Measurements from ENCODE around the gene MEIS2.

DNA sequence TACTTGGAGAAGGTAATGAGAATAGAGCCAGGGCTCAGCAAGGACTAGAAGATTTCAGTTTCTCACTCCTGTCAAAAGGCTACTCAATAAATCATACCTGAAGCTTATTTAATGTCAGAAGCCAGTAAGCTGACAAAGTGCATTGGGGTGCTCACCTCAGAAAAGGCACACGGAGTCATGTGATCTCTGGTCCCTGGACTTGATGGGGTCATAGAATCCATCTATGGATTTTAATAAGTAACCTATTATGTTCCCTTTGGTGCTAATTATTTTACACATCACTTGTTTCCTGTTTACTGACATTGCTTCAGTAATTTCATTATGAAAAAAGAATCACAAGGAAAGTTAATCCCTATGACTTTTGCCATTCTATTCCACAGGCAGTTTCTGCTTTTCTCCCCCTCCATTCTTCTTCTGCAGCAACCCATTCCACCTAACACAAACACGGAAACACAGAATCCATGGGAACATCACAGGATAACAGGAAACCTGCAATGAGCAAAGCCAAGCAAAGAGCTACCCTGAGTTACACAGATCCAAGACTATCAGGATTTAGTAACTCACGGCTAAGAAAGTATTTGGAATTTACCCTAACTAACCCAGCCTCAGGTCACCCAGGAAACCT, 159.6 kb downstream of the MEIS2 start:
- TF ChIP-seq, protein P1, sequence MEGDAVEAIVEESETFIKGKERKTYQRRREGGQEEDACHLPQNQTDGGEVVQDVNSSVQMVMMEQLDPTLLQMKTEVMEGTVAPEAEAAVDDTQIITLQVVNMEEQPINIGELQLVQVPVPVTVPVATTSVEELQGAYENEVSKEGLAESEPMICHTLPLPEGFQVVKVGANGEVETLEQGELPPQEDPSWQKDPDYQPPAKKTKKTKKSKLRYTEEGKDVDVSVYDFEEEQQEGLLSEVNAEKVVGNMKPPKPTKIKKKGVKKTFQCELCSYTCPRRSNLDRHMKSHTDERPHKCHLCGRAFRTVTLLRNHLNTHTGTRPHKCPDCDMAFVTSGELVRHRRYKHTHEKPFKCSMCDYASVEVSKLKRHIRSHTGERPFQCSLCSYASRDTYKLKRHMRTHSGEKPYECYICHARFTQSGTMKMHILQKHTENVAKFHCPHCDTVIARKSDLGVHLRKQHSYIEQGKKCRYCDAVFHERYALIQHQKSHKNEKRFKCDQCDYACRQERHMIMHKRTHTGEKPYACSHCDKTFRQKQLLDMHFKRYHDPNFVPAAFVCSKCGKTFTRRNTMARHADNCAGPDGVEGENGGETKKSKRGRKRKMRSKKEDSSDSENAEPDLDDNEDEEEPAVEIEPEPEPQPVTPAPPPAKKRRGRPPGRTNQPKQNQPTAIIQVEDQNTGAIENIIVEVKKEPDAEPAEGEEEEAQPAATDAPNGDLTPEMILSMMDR (conservative IDR thresholded peaks at IDR 0.05; ENCODE audit: low read length): no peak
- no peak for TF ChIP-seq EZH2phosphoT487 (IDR thresholded peaks at IDR 0.05; ENCODE audit: borderline replicate concordance)
